Measurements from ENCODE around the gene LRFN2. TPM values are rescaled to one million over a fixed set of nuclear protein-coding genes. Genes with fewer than 3 reads are reported as not detected.

The LRFN2 gene
- total and polyA plus RNA-seq, 2 of the 8 experiments (the other 6 are each of a cell fraction or from before 2014, with no cell fraction given) = 2.3 TPM

DNA sequence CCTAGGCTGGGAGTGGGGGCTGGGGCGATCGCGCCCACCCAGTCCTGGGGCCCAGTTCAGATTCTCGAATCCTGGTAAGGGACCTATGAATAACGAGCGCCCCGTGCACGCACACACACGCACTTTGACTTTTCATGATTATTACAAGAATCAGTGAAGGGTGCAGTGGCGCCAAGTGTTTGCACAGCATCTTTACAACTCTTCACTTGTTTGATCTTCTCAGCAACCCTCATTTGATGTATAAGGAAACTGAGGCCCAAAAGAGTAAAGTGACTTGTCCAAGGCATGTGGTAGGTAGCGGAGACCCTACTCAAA, 863 bp upstream of the LRFN2 start:
- Histone ChIP-seq H3K23ac (ENCODE audit: insufficient read length) (no peak overlapping the region), H3K23me2 (ENCODE audit: low read depth, low read length) (peaks cover 13% of the 10 kb centered on the region), H3K18ac (ENCODE audit: extremely low read depth, low read length) (no peak overlapping the region), H4K8ac (ENCODE audit: extremely low read depth, insufficient read depth, low read length) (no peak overlapping the region; the same call in 1 of the 2 replicates), H3K9me3 (ENCODE audit: insufficient read depth in 2 of 2, low read depth in 1 of 2, low read length in 1 of 2) (no peaks in the 10 kb centered on the region), H3K4ac (replicated peaks; ENCODE audit: insufficient read length, low read depth, low read length) (no peak overlapping the region), H4K91ac (replicated peaks; ENCODE audit: insufficient read length, low read length) (no peak overlapping the region), H2AK5ac (ENCODE audit: low read depth, low read length) (no peak overlapping the region), H2BK20ac (ENCODE audit: low read length) (no peak overlapping the region), H3K4me3 (ENCODE audit: extremely low read depth in 1 of 4, insufficient read depth in 2 of 4, low read depth in 3 of 4, low read length in 4 of 4) (peak overlapping the region in 3 of 4 experiments; percentile 34 to 76 (median 76); a peak in 6 of 8 replicates), H3K27me3 (replicated peaks in 1 of 4; ENCODE audit: control insufficient read depth in 3 of 4, extremely low read depth in 1 of 4, insufficient read depth in 3 of 4, low read length in 3 of 4) (peaks cover 3 to 23% (median 19%) of the 10 kb centered on the region in 4 experiments; a peak in 6 of 7 replicates), H3K4me1 (replicated peaks in 1 of 4; ENCODE audit: control insufficient read depth in 3 of 4, insufficient read depth in 4 of 4, low read length in 3 of 4) (peaks cover 13 to 24% (median 19%) of the 10 kb centered on the region in 4 experiments), H3K56ac (replicated peaks; ENCODE audit: insufficient read length, low read depth, low read length) (no peak overlapping the region), H4K5ac (ENCODE audit: insufficient read length, low read depth, low read length) (no peak overlapping the region), H3K79me2 (ENCODE audit: control insufficient read depth in 1 of 2, insufficient read depth in 2 of 2, low read length in 2 of 2) (no peaks in the 10 kb centered on the region), H3K27ac (ENCODE audit: low read depth, low read length) (no peak overlapping the region), H4K20me1 (replicated peaks in 1 of 2; ENCODE audit: control insufficient read depth in 1 of 2, insufficient read depth in 2 of 2, low read length in 2 of 2) (no peaks in the 10 kb centered on the region), H2AFZ (ENCODE audit: low read length) (no peak overlapping the region; the same call in 1 of the 2 replicates), H2BK5ac (ENCODE audit: low read depth, low read length) (no peak overlapping the region), H2BK15ac (ENCODE audit: low read length) (peak overlapping the region; percentile 53; the same call in 1 of the 2 replicates), H3K36me3 (ENCODE audit: control insufficient read depth in 2 of 4, insufficient read depth in 4 of 4, low read length in 3 of 4) (no peaks in the 10 kb centered on the region), H3K14ac (ENCODE audit: insufficient read length) (no peak overlapping the region), H3K9ac (replicated peaks in 1 of 4; ENCODE audit: extremely low read depth in 1 of 4, low read depth in 3 of 4, low read length in 3 of 4) (no peak overlapping the region), H2BK120ac (replicated peaks; ENCODE audit: low read depth, low read length) (no peak overlapping the region), H2BK12ac (ENCODE audit: low read depth, low read length) (0 out of 2 replicates have a peak overlapping the region, but pooled peaks have one; percentile 10), H3K4me2 (ENCODE audit: insufficient read depth in 1 of 2, low read depth in 2 of 2, low read length in 2 of 2) (peak overlapping the region; percentile 88 to 94), H3K79me1 (ENCODE audit: low read depth, low read length) (no peaks in the 10 kb centered on the region)
- ChIA-PET CTCF (ENCODE audit: partially characterized antibody) (interaction anchor here (0.6 to 11.1 kb wide), 43 partner anchors 10 to 672 kb away, joined by 3 to 136 read pairs (median 3); no protein-coding TSS in a partner anchor), POLR2A (ENCODE audit: partially characterized antibody) (interaction anchor here (0.6 to 1.4 kb wide), 6 partner anchors 10 to 259 kb away, joined by 3 to 4 read pairs (median 3); no protein-coding TSS in a partner anchor)
- no peak for FAIRE-seq
- 35% methylated on average over 7 of the region's 11 CpGs; no CpG with 5 or more reads in 1 of the 2 experiments for WGBS, 2 experiments (ENCODE audit: extremely low coverage in 1 of 2, insufficient coverage in 1 of 2, insufficient read length in 1 of 2, insufficient replicate concordance in 2 of 2, low coverage in 1 of 2, low lambda C conversion rate in 2 of 2, missing lambda C conversion rate in 1 of 2)
- no peak for DNase-seq (ENCODE audit: low read depth in 1 of 2, low spot score in 2 of 2)
- TF ChIP-seq HDAC6 (IDR thresholded peaks at IDR 0.05; ENCODE audit: low read depth, low read length) = no peak
- TF ChIP-seq EP300 (IDR thresholded peaks at IDR 0.05; ENCODE audit: borderline replicate concordance in 1 of 2, low read depth in 2 of 2, low read length in 2 of 2) = no peak

Data from H1 (cell line).